GM10266 (cell line): ENCODE data around the gene PIK3CA.
A peak's percentile ranks its signal among the peaks of the same experiment; 100 is the strongest.

Experiments used
- DNase-seq: peaks from one replicate; pipeline ENCODE4 v3.0.0; 2012; ENCODE audit errors: extremely low spot score
- TF ChIP-seq, protein P1 (sequence below): IDR thresholded peaks from 2 replicates; pipeline ENCODE4 v1.5.1; 2012; ENCODE audit warnings: mild to moderate bottlenecking, low read depth; ENCODE audit not compliant: control insufficient read depth, insufficient read depth; ENCODE audit errors: missing control alignments

PIK3CA gene

DNA sequence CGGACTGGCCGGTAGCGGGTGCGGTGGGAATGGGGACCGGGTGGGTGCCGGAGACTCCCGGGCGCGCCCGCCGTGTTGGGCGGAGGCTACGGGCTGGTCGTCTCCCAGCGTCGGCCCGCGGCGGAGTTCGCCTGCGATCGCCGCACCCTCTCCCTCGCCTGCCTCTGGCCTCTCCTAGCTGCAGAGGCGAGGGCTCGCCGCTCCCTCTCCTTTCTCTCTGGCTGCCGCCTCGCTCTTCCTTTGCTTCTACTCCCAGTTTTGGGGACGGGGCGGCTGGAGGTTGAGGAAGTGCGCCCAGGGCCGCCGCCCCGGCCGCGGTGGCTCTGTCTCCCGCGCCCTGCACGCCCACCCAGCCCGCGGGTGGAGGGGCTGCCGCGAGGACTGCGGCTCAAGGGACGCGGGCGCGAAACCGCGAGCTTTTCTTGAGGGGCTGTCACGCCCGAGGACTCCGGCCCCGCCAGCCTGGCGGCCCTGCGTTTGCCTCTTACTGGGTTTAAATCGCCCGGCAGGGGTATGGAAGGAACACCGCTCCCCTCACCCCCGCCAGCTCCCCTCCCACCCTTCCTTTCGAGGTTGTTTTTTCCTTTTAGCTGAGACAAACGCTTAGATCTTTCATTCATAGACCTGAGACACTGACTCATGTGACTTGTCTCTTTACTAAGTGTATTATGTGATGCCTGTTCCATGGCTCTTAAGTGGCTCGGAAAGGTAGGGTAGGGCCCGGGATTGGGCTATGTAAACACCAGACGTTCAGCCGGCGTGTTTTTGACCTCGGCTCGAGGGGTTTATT is 654 bp downstream of the PIK3CA start:
- TF ChIP-seq, protein P1, sequence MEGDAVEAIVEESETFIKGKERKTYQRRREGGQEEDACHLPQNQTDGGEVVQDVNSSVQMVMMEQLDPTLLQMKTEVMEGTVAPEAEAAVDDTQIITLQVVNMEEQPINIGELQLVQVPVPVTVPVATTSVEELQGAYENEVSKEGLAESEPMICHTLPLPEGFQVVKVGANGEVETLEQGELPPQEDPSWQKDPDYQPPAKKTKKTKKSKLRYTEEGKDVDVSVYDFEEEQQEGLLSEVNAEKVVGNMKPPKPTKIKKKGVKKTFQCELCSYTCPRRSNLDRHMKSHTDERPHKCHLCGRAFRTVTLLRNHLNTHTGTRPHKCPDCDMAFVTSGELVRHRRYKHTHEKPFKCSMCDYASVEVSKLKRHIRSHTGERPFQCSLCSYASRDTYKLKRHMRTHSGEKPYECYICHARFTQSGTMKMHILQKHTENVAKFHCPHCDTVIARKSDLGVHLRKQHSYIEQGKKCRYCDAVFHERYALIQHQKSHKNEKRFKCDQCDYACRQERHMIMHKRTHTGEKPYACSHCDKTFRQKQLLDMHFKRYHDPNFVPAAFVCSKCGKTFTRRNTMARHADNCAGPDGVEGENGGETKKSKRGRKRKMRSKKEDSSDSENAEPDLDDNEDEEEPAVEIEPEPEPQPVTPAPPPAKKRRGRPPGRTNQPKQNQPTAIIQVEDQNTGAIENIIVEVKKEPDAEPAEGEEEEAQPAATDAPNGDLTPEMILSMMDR: no peak
- peak; percentile 66 for DNase-seq

DNA sequence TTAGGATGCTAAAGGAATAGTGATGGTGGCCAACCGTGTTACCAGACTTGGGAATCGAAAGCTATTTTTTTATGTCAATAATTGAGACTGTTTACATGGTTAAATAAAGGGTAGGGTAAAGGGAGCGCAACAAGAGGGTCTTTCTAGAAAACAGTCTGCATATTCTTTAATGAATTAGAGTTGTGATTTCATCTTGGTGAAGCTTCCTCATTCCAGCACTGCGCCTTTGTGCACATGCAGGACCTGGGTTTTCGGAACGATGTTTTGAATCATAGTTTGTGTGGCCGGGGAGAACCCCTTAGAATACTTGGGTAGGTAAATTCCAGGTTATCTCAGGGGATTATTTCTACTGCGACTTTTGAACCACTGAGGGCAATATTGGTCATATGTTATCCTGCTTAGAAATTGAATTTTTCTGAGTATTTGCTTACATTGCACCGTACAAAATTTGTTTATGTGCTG is 1.3 kb downstream of the PIK3CA start:
- TF ChIP-seq, protein P1: no peak
- peak; percentile 67 for DNase-seq

DNA sequence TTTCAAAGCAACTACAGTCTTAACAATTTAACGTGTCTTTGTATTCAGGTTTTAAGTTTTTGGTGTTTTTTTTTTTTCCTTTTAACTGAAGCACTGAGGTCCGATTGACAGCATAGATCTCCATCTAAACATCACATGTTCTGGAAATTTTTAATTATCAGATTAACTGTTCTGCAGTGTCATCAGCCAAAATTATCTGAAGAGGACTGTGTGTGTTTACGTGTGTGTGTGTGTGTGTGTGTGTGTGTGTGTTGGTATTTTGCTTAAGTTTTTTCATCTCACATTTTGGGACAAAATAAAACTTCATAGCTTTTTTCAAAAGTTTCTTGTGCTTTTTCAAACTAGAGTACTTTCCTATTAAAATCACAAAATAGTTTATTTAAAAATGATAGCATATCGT is 1.8 kb downstream of the PIK3CA start:
- DNase-seq: no peak
- TF ChIP-seq, protein P1: no peak

DNA sequence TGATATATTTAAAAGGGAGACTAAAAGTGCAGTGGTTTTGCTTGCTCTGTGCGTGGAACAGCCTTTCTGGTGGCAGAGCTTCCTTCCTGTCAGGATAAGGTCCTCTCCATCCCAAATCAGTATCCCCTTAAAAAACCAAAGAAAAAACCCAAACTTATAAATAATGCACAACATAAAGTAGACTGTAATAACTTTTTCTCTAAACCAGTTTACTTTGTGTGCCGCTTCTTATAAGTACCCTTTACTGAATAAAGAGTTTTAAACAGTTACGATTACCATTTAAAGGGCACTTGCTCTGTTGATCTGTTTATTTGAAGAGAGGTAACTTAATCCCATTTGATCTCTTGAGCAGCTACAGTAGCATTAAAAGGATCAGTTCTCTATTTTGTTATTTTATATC is 2.5 kb downstream of the PIK3CA start:
- no peak for DNase-seq

GRCh38 chr3:179151474-179151873 is 3.3 kb downstream of the PIK3CA start:
- DNase-seq: no peak
- TF ChIP-seq, protein P1: no peak

More for the DNA sequence above, 2.5 kb downstream of the PIK3CA start:
- TF ChIP-seq, protein P1: no peak

DNA sequence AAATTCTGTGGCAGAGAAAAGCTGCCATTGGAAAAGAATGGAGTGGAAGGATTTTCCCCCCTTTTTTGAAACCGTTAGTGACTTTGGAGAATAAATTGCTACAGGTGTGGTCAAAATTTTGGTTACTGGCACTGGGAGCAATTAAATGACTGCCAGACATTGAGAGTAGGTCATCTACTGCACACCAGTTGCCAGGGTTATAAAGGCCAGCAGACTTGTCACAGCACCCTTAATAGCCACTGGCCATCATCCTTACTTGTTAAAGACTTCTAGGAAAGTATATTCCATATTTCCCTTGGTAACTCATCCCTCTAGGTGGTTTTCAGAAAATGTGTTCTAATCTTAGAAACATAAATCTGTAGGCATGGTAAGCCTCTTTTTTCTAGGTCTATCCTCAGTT is 8.0 kb downstream of the PIK3CA start:
- no peak for DNase-seq
- TF ChIP-seq, protein P1: no peak

- no peak for DNase-seq
- TF ChIP-seq, protein P1: no peak
Observed at GRCh38 chr3:179156775-179157174, 8.6 kb downstream of the PIK3CA start.
